HG03025 (cell line): Measurements from ENCODE around the gene MACROD2.

Source experiments
- ATAC-seq: cut with Tn5 transposase; IDR thresholded peaks from one replicate; pipeline ENCODE4 v1.9.1; 2021; ENCODE audit warnings: mild to moderate bottlenecking, moderate library complexity; ENCODE audit not compliant: unreplicated experiment, low FRiP score

MACROD2 gene

DNA sequence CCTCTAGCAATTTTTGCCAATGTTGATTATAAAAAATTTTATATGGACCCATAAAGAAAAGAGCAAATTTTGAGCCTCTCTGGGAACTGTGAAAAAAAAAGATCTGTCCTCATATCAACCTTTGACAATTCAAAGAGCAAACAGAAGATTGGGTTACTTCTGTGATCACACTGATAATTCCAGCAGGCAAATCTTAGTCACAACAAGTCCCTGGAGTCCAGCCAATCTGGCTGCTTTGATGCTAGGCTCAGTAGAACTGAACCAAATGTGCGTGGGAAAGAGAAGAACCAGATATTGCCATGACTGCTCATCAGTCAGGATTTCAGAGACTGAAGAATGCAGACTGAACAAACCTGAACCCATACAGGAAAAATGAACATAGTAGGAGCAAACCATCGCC lies 780.5 kb downstream of the MACROD2 start:
- ATAC-seq = no peak

DNA sequence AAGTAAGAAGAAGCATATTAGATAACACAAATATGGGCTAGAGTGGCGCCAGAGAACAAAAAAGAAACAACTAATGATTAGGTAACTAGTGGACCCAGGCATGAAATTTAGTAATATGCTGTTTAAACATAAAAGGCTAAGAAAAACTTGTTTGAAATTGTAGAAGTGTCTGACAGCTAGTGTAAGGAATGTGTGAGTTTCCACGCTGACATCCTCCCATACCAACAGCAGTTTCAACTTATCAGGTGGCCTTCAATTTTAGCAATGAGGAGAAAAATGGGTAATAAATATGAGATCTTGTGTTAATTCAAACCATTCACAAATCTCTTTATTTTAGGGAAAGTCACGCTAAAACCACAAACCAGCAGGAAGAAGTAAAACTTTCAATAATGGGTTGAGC lies 782.3 kb downstream of the MACROD2 start:
- ATAC-seq = no peak

DNA sequence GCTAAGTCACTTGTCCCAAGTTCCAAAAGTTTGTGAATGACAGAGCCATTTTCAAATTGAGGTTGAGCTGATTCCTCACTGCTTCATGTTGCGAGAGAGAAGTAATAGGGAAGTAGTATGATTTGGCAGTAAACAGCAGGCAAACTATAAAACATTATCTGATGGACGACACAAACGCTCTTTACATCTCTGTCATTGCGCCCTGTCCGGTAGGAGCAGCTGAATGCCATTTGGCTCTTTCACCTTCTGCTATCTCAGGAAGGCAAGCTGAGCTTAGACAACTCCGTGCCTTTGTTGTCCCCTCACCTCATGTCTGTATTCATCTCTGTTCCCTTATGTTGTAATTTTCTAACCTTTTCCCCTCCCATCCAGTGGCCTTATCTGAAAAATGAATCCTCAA lies 782.8 kb downstream of the MACROD2 start:
- no peak for ATAC-seq

DNA sequence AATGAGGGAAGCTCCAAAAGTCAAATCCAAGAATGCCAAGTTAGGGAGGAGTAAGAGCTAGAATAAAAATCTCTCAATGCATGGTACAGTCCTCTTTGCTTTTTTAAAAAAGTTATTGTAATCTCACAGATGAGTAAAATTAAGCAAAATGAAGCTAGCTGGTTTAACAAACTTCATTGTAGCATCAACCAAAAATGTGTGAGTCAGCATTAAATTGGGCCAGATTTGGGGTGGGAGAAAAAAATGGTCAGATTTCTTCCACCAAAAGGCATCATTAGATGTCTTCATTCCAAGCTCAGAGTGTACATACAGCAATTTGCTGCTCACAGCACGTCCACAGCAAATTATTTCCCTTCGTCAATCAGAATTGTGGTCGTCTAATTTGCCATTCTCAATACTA lies 783.6 kb downstream of the MACROD2 start:
- ATAC-seq = no peak

DNA sequence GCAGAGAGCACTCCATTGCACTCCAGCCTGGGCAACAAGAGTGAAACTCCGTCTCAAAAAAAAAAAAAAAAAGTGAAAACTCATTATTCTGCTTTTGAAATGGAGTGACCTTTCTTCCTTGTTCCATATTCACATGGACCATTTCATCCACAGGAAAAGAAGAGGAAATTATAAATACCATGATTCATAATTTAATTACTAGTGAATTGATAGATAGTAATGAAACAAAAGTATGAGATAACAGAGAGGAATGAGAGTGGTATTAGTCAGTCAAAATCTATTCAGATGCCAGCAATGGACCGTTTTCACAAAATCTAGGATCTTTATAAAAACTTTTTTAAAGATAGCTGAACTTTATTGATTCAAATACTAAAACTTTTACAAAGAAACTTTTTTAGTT lies 785.2 kb downstream of the MACROD2 start:
- ATAC-seq = no peak

DNA sequence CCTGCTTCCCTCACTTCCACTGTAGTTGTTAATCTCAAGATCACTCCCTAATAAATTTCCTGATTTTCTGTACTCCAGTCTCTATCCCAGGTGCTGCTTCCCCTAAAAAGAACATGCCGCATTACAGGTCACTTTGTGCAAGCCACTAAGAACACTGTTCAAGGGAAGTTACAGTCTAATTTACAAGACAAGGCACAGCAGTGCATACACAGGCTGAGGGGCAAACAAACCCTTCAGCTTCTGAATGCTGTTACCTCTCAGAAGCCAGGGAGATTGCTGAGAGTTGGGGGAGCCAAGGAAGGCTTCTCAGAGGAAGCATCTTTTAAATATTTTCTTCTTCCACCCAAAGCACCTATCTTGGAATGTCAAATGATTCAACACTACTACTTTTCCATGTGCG lies 787.4 kb downstream of the MACROD2 start:
- ATAC-seq = no peak

DNA sequence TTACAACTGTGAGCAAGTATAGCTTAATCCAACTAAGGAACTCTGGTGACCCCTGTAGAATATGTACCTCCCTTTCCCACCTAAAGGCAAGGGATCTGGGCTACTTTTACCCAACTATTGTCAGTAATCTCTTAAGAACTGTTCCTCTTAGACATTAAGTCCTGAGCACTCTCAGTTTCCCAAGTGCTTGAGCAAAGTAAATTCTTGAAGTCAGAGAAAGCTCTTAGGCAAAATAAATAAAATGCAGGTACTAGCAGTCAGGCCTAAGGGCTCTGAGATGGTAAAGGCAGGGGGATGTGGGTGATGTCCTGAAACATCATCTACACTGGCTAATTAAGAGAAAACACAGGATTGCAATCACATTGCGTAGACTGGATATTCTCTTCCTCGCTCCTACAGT lies 788.5 kb downstream of the MACROD2 start:
- no peak for ATAC-seq

DNA sequence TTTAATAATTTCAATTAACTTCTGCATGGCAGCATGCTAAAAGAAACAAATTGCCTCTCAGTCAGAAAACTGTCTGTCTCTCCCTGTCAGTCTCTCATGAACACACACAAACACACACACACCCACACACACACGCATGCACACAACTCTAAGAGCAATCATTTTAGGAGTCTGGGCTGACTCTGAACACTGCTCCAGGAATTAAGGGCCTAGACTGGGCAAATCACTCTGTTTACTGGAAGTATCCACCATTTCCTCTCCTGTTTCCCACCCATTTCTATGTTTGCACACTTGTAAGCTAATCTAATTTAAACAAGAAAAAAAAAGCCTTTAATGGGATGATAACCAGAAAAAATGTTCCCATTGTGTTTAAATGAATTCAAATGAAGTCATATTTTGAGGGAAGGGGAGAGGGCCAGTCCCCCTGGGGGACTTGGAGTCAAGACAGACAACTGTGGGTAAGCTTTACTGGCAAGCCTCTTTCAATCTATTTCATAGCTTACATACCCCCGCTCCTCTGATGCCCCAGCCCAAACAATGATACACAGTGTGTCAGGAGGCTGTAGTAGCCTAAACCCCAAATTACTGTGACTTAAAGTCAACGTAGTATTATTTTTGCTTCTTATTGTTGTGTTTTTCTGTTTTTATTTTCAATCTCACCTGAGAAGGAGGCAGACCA lies 789.9 kb downstream of the MACROD2 start:
- ATAC-seq = no peak

DNA sequence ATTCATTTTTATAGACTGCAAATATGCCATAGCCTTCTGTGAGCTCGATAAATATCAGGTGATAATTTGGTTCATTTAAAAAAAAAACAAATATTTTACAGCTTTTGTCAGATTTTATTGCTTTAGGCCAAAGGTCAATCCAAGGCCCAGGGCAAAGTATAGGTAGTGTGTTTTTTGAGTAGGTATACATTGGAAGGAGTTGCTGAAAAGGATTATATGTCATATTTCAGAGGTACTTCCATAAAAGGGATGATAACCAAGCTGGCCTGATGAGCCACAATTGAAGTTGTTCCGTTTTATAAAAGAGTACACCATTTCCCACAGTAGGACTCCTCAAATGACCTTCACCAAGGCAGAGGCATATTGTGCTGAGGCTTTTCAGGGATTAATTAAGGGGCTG lies 794.9 kb downstream of the MACROD2 start:
- no peak for ATAC-seq

DNA sequence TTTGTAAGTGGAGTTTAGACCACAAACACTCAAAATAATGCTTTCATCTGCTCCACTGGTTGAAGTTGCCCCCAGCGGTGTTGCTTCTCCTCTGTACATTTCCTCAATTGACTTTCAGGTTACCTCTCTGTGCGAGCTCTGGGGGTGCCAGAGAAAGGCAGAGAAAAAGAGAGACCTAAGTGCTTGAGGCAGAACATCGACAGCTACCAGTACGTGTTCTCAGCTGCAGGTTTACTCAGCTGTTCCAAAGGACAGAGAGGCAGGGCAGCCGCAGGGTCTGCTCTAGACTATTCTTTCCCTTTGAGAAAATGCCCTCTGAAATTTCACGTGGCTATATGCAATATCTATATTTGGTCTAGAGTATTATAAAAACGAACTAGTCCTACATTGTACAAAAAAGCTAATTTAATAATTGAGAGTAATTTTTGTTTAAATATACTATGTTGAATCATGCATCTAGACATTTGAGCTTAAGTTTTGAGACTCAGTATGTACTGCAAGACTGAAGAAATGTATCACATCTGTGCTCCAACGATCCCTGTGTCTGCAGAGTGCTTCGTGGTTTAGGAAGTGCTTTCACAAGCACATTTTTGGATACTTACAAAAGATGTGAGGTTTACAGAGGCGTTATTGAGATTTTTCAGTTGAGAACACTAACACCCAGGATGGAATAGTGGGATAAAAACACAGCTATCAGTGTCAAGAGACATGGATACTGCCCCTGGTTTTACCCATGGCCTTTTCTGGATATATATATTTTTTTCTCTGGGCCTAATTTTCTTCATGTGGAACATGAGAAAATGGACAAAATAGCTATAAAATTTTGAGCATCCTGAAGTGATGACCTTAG lies 795.7 kb downstream of the MACROD2 start:
- ATAC-seq = no peak

DNA sequence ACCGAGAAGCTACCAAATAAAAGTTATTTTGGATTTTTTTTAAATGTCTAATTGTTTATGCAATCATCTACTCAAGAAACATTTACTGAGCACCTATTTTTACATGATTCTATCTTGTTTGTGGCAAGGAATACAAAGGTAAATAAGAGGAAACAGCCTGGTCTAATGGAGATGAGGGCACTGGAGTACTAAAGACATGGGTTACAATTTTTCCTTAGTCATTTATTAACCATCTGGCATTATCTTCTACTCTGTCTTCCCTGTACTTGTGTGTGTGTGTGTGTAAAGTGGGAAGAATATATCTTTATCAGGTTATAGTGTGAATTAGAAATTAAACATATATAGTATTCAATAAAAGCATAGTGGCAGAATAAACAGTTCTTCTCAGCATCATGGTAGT lies 797.6 kb downstream of the MACROD2 start:
- ATAC-seq = no peak

DNA sequence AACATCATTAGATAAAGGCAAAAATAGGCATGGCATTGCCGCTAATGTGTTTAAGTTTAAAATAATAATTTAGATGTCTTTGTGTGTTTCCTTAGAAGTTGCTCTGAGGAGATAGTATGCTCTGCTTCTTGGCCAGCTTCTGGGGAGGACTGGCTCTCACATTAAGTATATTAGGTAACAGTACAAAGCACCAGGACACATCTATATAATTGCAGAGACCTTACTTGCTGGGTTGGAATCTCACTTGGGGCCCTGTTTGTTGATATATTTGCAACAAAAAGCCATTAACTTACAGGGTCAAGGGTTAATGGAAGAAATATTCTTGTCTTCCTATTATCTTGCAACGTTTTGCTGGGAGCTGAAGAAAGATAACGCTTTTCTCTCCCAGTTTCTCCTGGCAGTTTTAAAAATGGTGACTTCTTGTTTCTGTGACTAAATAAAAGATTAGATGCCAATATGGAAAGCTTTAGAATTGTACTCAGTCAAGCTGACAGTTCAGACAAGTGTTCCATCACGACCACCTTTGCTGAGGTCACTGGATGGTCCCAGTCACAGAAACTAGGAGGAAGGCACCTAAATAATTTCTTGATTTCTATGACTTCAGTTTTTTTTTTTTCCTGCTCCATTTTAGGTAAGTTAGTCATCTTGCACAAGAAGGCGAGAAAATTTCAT lies 804.4 kb downstream of the MACROD2 start:
- ATAC-seq = no peak

DNA sequence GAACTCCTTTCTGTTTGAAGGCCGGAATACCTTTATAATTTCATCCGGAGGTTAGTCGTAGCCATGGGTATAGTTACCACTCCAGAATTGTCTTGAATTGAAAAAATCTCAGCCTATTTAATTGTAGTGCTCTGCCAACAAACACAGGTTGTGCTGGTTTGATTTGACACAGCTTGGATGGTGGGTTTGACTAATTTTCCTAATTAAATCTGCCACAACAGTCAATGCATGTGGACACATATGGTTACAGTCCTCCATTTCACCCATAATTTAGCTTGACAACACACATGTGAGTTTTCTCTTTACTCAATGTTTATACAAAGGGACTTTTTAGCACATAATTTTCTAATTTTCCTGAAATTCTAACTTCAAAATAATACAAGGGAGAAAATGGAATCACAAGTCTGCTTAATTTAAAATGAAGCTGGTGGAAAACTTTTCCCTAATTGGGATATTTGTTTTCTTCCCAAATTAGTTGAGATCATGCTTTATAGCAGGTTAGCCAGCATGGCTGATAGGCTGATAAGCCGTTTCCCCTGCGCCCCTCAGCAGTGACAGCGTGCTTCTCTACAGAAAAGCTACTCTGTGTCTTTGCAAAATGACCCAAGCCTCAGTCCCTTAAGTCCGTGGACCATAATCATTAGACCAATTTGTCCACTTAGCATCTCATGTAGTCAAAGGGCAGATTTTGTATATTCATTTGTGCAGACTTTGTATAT lies 805.5 kb downstream of the MACROD2 start:
- ATAC-seq = no peak

DNA sequence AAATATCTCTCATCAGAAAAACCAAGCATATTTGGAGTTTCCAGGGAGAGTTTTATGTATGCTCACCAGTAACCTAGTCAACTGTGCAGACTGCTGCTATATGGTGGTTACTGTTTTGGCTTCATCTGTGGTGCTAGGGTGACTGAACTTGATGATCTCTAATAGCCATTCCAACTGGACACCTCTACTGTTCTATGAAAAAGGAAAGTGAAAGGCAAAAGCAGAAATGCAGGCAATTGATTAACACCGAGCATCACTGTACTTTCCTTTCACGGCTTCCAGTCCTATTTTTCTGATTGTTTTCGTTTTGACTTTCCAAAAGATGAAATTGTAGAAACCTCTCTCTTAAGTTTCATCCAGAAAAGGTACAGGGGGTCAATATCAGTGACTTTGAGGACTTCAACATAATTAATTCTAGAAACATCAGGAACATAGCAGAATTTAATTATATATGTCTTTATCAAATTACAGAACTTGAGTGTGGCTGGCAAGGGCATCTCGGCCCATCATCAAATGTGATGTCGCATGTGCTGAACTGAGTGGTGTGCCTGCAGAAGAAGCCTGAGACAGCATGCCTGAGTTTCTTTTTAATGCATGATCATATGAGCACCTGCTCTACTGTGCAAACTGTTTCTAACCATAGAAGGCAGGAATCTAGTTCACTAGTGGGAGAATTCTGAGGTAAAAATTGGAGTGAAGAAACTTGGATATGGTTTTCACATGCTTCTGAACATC lies 806.4 kb downstream of the MACROD2 start:
- no peak for ATAC-seq

DNA sequence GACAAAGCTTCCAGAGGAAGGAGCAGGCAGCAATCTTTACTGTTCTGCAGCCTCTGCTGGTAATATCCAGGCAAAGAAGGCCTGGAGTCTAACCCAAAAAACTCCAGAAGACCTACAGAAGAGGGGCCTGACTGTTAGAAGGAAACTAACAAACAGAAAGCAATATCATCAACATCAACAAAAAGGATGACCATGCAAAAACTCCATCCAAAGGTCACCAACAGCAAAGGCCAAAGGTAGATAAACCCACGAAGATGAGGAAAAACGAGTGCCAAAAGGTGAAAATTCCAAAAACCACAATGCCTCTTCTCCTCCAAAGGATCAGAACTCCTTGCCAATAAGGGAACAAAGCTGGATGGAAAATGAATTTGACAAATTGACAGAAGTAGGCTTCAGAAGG lies 811.9 kb downstream of the MACROD2 start:
- no peak for ATAC-seq

DNA sequence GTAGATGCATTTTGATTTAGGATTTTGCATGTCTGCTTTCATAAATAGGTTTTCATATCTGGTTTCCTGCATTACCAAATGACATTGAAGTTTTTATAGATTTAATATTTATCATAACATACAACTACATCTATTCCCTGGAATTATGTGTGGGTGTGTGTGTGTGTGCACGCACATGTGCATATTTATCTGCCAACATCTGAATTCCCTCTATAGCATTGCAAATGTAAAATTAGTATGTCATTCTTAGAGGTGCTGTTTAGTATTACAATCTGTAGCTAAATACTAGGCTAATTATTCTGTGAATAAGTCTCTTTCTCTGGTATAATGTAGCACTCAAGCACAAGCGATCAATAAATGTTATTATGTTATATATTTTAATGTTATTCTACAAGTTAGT lies 820.0 kb downstream of the MACROD2 start:
- no peak for ATAC-seq

DNA sequence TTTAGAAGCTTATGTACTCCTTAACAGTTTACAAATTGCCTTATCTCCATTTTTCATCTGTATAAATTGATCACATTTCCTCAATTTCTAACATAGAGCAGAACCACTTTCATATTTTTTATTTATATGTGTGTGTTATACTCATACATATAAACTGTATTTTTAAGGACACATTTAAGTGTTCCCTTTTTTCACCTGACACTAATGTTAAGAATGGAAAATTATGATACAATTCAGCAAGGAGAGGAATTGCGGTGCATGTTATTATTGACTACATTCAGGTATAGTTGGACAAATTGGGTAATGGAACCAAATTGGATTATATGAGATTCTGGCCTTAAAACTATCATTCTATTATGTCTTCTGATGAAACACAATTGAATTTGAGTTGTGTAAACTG lies 821.2 kb downstream of the MACROD2 start:
- no peak for ATAC-seq

DNA sequence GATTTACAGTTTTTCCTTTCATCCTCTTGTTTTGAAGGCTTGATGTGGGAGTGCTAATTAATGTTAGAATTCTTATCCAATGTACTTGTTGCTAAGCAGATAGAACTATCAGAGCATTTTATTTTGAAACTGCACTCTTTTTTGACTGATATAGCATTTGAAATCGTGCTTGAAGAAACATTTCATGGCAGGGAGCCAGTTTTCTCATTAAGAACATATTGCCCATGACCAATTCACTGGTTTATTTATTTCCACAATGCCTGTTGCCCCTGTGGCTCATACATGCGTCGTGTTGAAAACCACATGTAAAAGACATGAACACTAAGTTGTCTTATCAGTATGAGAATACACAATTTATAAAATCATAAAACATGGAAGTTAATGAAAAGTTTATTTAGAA lies 821.8 kb downstream of the MACROD2 start:
- no peak for ATAC-seq

DNA sequence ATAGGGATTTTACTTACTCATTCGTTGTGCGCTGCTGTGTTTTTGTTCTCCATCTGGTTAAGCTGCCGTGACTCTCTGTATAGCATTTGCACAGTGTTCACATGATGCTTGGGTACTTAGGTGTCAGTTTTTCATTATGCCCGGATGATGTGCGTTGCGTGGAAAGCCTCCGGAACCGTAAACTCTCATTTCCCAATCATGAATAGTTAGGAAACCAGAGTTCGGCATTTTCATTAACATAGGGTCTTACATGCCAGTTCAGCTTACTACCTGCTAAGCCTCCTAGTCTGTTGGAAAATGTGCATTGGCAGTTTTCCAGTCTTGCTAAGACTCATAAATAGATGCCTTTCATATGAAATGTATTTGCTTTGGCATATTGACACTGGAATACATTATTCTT lies 825.5 kb downstream of the MACROD2 start:
- ATAC-seq = no peak

DNA sequence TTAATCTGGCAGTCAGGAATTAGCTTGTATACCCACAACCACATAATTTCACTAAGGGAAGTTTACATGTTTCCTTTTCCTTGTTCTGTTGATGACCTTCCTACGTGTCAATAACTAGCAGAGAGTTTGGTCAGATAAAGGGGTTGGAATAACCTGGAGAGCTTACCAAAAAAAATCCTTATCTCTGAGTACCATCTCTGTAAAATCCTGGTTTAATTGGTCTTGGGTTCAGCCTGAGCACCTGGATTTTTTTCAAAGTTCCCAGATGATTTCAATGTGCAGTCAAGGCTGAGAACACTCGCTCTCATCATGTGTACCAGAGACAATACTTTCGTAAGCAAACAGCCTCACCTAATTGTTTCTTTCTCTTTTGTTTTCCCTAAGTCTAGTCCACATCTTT lies 825.9 kb downstream of the MACROD2 start:
- no peak for ATAC-seq
